NCI-H1092 (cell line): ENCODE results near the gene STAMBP.

Source experiments
- DNase-seq: peaks from one replicate; lab custom pipeline; 2025; lab: John Stamatoyannopoulos, UW

Gene STAMBP

DNA sequence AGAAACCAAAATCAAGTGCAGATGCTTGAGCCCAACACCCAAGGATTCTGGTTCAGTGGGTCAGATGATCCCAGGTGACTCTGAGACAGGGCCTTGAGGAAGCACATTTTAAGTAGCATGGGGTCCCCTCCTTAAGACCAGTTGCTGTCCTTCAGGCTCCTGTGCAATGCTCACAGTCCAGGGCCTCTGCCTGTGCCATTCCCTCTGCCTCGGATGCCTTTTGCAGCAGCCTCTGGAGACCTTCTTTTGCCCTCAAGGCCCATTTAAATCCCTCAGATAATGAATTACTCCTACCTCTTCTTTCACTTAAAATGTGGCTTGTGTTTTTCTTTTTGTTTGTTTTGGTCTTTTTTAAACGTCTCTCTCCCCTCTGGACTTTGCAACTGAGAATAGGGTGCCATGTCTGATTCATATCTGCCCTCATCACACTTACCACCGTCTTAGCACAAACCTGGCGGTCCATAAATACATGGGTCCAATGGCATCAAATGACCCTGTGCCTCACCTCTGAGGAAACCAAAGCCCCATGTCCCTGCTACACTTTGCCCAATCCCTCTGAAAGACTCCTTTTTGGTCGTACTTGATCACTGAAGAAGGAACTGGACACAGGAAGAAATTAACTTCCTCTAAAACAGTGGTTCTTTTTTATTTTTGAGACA lies 78.2 kb downstream of the STAMBP start:
- DNase-seq: no peak

DNA sequence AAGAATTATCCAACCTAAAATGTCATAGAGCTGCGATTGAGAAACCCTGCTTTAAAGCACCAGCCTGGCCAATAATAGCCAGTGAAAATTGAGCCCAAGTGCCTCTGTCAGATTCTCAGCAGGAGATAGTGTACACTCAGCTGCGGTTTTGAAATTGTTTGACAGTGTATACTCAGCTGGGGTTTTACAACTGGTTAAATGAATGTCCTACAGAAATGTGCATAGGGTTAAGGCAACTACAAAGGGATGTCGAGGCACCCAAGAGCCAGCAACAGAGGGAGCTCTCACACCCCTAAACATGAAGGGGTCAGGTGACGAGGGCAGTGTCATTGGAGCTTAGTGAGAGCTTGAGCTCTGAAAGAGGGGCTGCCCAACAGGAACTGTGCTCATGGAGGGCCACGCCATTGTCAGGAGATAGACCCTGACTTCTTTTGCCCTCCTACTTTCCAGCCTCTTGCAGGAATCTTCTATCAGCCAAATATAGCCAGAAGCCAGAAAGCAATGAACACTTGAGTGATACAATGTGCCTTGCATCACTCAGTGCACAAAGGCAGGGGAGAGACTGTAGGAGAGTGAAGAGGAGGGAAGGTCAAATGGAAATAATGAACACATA lies 79.2 kb downstream of the STAMBP start:
- DNase-seq: peak; percentile 57

DNA sequence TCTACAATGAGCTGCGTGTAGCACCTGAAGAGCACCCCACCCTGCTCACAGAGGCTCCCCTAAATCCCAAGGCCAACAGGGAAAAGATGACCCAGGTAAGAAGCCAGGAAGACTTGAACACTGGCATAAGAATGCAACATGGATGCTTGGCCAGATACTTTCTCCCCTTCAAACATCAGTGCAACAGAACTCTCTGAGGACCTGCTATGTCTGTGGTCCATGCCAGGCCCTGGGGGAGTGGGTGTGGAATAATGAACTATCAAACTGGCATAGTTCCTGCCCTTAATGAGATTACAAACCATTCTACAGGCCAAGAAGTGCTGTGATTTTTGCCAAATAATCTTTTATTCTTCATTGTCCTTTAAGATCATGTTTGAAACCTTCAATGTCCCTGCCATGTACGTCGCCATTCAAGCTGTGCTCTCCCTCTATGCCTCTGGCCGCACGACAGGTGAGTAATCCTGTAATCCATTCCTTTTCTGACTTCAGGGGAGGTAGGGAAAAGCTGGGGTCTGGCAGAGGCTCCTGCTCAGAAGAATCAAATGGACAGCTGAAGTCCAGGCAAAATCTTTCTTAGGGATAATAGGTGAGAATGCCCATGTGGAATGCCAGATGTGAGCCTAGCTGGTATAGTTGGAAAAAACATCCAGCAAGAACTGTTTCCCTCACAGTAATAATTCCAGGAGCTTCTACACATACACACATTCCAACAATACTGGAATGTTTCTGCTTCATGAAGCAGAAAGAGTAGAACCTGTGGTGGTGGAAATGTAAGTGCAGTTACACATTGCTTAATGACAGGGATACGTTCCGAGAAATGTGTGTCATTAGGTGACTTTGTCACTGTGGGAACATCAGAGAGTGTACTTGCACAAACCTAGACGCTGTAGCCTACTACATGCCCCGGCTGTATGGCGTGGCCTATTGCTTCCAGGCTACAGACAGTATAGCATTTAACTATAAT lies 80.2 kb downstream of the STAMBP start:
- DNase-seq: no peak

DNA sequence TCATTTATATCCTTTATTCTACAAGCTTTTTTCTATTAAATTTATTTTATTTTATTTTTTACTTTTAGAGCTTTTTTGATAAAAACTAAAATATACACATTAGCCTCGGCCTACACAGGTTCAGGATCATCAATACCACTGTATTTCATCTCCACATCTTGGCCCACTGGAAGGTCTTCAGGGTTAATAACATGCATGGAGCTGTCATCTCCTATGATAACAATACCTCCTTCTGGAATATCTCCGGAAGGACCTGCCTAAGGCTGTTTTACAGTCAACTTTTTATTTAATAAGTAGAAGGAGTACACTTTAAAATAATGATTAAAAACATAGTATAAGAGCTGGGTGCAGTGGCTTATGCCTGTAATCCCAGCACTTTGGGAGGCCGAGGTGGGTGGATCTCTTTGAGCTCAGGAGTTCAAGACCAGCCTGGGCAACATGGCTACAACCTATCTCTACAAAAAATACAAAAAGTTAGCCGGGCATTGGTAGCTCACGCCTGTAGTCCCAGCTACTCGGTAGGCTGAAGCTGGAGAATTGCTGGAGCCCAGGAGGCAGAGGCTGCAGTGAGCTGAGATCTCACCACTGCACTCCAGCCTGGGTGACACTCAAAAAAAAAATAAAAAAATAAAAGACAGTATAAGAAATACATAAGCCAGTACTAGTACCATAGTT lies 82.2 kb downstream of the STAMBP start:
- no peak for DNase-seq

DNA sequence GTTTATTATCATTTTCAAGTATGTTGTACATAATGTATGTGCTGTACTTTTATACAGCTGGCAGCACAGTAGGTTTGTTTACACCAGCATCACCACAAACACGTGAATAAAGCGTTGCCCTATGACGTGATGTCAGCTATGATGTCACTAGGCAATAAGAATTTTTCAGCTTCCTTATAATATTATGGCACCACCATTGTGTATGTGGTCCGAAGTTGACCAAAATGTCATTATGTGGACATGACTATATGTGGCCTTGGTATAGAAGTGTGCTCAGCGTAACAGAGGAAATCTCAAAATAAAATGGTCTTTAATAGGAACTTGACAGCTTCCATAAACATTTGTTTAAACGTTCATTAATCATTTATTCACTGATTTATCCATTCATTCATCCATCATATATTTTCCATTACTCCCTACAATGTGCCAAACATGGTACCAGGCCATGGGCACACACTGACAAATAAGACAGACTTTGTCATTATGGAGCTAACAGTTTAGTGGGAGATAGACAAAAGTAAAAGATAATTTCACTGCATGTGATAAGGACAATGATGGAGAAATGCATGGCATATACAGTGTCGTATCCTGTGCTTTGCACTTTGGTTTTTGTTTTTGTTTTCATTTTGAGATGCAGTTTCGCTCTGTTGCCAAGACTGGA lies 82.9 kb downstream of the STAMBP start:
- no peak for DNase-seq

DNA sequence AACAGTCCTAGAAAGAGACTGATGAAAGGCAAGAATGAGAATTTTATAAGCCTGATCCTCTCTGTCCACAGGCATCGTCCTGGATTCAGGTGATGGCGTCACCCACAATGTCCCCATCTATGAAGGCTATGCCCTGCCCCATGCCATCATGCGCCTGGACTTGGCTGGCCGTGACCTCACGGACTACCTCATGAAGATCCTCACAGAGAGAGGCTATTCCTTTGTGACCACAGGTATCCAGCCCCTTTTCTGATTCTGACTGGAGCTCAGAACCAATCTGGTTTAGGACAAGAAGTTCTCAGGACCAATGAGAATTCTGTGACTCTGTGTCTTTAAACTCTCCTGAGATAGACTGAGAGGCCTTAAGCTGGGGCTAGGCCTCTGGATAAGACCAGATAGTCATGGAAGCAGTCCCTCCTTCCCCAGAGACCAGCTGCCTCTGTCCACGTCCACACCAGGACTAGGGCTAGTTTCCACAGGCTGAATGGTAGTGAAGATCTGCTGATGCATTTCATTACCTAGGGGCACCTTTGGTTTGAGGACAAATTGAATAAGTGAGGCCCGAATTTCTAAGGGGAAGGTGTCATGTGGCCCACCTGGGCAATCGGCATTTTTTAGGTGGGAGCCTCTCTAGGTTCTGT lies 84.8 kb downstream of the STAMBP start:
- DNase-seq: no peak

DNA sequence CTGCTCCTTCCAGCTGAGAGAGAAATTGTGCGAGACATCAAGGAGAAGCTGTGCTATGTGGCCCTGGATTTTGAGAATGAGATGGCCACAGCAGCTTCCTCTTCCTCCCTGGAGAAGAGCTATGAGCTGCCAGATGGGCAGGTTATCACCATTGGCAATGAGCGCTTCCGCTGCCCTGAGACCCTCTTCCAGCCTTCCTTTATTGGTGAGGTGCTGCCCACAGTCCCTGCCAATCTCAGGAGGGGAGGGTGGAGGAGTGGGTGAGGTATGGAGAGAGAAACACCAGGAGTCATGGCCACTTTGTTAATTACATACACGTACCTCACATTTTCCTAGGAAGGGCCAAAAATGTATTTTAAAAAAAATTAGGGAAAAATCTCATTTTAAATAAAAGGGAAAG lies 85.9 kb downstream of the STAMBP start:
- DNase-seq: no peak

DNA sequence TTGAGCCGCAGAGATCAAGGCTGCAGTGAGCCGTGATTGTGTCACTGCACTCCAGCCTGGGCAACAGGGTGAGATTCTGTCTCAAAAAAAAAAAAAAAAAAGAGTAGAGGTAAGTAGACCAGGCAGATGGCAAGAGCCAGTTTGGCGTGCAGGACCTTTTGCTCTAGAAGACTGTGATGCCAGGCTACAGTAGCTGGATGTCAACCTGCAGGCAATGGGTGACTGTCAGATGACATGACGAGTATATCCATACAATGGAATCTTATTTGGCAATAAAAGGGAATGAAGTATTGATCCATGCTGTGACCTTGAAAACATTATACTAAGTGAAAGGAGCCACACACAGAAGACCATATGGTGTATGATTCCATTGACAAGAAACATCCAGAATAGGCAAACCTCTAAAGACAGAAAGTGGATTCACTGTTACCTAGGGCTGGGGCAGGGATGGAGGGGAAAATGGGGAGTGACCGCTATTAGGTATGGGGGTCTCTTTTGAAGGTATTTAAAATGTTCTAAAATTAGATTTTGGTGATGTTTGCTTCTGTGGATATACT lies 86.8 kb downstream of the STAMBP start:
- DNase-seq: no peak

DNA sequence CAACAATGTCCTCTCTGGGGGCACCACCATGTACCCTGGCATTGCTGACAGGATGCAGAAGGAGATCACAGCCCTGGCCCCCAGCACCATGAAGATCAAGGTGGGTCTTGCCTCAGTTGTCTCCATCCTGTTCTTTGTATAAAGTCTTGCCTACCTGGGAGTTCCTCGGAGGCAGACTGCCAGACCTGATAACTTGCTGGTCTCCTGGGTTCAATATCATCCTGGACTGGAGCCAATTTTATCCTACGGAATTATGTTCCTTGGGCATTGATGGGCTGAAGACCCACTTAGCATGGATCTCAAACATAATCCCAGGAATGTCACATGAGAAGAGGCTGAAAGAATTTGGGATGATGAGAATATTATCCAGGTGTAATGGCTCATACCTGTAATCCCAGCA lies 87.9 kb downstream of the STAMBP start:
- DNase-seq: no peak

DNA sequence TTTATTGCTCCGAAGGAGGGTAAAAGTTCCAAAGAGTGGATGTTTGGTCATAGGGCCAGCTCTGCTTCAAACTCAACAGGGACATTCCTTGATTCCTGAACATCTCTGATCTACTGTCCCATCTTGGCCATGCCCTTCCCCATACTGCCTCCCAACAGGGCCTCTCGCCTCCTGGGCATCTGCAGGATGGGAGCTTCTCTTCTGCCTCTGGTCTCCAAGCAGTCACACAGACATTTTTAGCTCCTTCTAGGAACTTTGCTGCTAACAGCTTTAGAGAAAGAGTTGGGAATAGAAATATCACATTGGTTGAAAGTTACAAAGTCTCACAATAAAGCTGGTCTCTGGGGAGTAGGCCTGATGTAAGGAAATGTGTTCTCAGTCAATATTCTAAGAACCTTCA lies 88.5 kb downstream of the STAMBP start:
- DNase-seq: no peak

DNA sequence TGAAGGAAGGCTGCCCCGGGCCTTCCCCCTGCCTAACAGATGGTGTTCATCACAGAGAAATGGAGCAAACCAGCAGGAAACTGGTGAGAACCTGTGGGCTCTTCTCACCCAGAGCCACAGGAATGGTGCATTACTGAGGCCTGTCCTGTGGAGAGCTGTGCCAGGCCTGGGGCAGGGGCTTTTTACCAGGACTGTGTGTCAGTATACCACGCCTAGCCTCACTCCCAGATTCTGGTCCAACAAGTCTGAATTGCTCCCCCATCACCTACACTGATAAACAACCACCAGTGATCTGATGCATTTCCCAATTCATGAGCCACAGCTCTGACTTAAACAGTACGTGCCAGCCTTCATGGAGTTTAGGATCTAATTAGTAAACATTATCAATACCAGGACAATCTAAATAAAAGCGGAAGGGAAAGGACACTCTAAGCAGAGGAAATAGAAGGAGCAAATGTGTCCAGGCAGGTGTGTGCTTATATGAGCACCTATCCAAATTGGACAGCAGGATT lies 89.0 kb downstream of the STAMBP start:
- DNase-seq: no peak

DNA sequence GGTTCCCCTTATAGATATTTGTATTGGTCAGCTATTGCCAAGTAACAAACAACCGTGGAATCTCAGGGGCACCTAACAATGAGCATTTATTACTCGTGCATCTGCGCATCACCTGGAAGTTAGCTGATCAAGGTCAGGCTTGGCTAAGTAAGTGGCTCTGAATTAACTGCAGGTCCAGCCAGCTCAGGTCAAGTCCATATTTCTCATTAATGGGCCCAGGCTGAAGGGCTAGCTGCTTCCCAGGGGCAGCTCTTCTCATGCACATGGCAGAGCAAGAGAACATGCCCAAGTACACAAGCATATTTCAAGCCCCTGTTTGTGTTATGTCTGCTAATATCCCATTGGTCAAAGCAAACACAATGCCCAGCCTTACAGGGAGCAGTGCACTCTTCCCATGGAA lies 90.1 kb downstream of the STAMBP start:
- DNase-seq: no peak

DNA sequence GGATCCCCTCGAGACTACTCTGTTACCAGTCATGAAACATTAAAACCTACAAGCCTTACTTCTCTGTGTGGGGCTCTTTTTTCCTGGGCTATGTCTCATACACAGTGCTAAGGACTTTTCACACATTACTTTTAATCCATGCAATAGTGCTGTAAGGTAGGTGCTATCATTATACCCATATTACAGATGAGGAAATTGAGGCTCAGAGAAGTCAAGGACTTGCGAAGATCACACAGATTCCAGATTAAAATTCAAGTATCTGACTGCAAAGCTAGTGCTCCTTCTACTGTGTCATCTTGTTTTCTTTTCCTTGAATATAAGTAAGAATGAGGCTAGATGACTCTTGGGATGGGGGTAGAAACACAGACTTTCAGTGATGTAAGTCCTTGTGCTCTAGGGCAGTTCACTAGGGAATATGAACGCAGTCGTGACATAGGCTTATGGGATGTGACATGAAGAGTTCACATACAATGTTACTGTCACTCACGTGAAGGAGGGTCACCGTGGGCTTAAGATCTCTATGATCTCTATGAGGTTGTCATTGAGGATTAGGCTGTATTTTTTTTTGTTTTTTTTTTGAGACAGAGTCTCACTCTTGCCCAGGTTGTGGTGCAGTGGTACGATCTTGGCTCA lies 91.0 kb downstream of the STAMBP start:
- DNase-seq: no peak

DNA sequence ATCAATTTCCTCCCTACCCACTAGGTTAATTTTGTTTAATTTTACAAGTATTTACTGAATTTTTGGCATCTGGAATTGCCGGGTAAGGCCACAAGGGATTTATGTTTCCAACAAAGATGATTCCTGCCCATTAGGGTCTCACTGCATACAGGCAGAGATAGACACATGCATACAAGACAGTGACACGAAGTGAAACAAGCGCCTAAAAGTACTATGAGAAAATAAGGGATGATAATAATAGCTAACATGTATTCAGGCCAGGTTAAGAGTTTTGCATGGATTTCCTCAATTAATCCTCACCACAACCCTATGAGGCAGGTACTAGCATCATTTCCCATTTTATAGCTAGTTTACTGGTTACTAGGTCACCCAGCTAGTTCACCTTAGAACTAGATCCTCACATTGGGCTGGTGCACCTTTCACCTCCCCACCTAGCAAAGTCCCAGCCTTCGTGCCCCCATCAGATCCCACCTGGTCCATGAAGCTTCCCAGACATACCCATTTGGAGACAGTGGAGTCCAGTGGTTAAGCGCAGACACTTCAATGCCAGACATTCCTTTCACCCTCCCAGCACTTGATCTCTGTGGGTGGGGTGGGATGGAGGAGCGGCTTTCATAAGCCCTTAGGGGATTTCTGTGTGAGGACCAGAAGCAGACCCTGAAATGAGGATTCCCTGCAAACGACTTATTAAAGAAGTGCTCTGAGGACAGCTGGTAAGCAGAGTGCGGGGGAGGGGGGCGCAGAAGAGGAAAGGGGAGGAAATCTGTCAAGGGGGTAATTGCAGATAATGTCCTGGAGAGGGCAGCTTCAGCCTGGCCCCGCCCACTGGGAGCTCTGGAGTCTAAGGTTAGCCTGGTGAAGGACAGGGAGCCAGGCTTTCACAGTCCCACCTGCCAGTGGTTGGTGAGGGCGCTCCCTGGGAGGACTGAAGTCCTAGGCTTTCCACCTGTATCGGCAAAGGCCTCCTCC lies 92.1 kb downstream of the STAMBP start:
- DNase-seq: no peak

DNA sequence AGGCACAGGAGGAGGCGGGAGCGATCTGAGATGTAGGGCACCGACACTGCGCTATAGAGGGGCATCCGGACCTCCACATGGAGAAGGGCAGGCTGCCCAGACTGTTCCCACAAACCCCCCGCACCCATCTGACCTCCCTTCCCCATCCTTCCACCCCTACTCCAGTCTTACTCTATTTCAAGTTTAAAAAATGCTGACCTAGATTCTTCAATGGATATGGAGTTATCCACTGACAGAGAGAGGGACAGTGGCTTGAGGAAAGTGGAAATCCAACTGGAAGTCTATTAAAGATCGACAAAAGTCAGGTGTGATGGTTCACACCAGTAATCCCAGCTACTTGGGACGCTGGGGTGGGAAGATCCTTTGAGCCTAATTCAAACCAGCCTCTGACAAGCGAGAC lies 92.8 kb downstream of the STAMBP start:
- no peak for DNase-seq

DNA sequence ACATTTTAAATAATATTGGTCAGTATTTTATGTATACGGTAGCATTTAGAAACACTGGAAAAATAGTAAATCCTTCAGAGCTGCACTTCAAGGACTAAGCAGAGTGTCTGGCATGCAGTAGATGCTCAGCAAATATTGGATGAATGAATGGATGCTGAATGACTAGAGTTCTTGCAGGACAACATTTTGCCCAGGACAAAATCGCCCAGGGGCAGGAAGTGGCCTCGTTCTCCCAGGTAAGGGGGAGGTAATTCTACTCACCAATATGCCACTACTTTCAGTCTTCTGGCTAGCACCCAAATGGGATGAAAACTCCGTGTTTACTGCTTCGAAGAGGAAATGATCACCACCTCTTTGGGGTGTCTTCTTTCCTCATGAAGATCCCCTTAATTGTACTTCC lies 93.9 kb downstream of the STAMBP start:
- DNase-seq: no peak
